HCT116 (cell line): ENCODE results near the gene EPS8.

Source experiments
- CTCF ChIP-seq, 3 experiments: fragments of 200-600 bp in 1 of 3; sonication (generic) in 1 of 3; IDR thresholded peaks in 2 of 3; conservative IDR thresholded peaks in 1 of 3; 2 replicates each; pipeline ENCODE4 v1.5.1; 2012 to 2017; ENCODE audit warnings: low read depth in 2 of 3, low read length in 2 of 3, antibody characterized with exemption in 1 of 3, borderline replicate concordance in 1 of 3, control low read depth in 1 of 3, mild to moderate bottlenecking in 1 of 3, mixed read lengths in 1 of 3, mixed run types in 1 of 3, moderate library complexity in 1 of 3; ENCODE audit not compliant: insufficient read depth in 1 of 3
- EZH2 ChIP-seq: fragments of 200-600 bp; sonication (generic); IDR thresholded peaks from 2 replicates; pipeline ENCODE4 v1.6.1; 2017; ENCODE audit warnings: antibody characterized with exemption, mixed run types
- EZH2phosphoT487 ChIP-seq: fragments of 200-600 bp; IDR thresholded peaks from 2 replicates; pipeline ENCODE4 v1.6.1; 2018; ENCODE audit warnings: antibody characterized with exemption, borderline replicate concordance
- POLR2A ChIP-seq: IDR thresholded peaks from 2 replicates; pipeline ENCODE4 v1.7.0; 2011; ENCODE audit warnings: borderline replicate concordance; ENCODE audit not compliant: insufficient read depth, insufficient read length; ENCODE audit errors: extremely low read depth
- TF ChIP-seq, protein P1 (sequence below): IDR thresholded peaks from 2 replicates; pipeline ENCODE4 v1.6.1; 2012

- TF ChIP-seq CTCF (IDR thresholded peaks at IDR 0.05 in 2 of 3, conservative IDR thresholded peaks at IDR 0.05 in 1 of 3; ENCODE audit: borderline replicate concordance in 1 of 3, insufficient read depth in 1 of 3, low read depth in 2 of 3, low read length in 2 of 3) (no peak), POLR2A (no peak), EZH2 (no peak), EZH2phosphoT487 (no peak)
- TF ChIP-seq, protein P1, sequence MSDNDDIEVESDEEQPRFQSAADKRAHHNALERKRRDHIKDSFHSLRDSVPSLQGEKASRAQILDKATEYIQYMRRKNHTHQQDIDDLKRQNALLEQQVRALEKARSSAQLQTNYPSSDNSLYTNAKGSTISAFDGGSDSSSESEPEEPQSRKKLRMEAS = no peak
Measured at GRCh38 chr12:15574353-15574752, 214.8 kb downstream of the EPS8 start.
